Breast epithelium (tissue), 4 donors: ENCODE results near the gene PKIB. TPM values are rescaled to one million over a fixed set of nuclear protein-coding genes. Genes with fewer than 3 reads are reported as not detected.
"Not testable (repeated sequence)": the region's sequence is repeated elsewhere in the genome, so short reads cannot be mapped to it uniquely, and the experiment has no call there.

Experiments
- DNase-seq, 2 donors: peaks; one replicate each; pipeline ENCODE4 v3.0.0-alpha.2; 2019; ENCODE audit warnings: low spot score in 2 of 2
- H3K27ac ChIP-seq, 2 donors: fragments of 200-600 bp; sonication (generic) in 1 of 2; one replicate each; pipeline ENCODE4 v1.5.1; 2016 to 2019; ENCODE audit warnings: mild to moderate bottlenecking in 1 of 2
- H3K27me3 ChIP-seq, 2 donors: fragments of 200-600 bp; sonication (generic) in 1 of 2; one replicate each; pipeline versions ENCODE4 v1.5.1 to v1.6.0; 2017 to 2019; ENCODE audit warnings: control low read depth in 1 of 2, mild to moderate bottlenecking in 1 of 2
- H3K36me3 ChIP-seq: fragments of 200-600 bp; one replicate; pipeline ENCODE4 v1.5.1; 2019
- H3K4me1 ChIP-seq, 2 donors: fragments of 200-600 bp; sonication (generic); one replicate each; pipeline ENCODE4 v1.5.1; 2016 to 2019; ENCODE audit warnings: control low read depth in 1 of 2
- H3K4me3 ChIP-seq, 3 donors: fragments of 200-600 bp; sonication (generic); 1 replicate in 2 of 3; 2 replicates in 1 of 3; pipeline ENCODE4 v1.5.1; 2016 to 2019; ENCODE audit warnings: mild to moderate bottlenecking in 3 of 3, moderate library complexity in 2 of 3
- H3K9me3 ChIP-seq, 2 donors: fragments of 200-600 bp; sonication (generic) in 1 of 2; one replicate each; pipeline ENCODE4 v1.5.1; 2016 to 2019; ENCODE audit warnings: control low read depth in 1 of 2
- POLR2A ChIP-seq: fragments of 450-650 bp; IDR thresholded peaks from one replicate; pipeline ENCODE4 v1.6.1; 2016; ENCODE audit warnings: antibody characterized with exemption, mild to moderate bottlenecking, moderate library complexity
- POLR2AphosphoS5 ChIP-seq, 3 donors: sonication (generic); formaldehyde crosslinking; IDR thresholded peaks; one replicate each; pipeline ENCODE4 v1.6.1; 2017; ENCODE audit warnings: antibody characterized with exemption in 3 of 3
- intact Hi-C: fragments of 100-400 bp; cut with DNase I; formaldehyde crosslinking; loops from one replicate; pipeline ENCODE4 v1.15.1; 2023; ENCODE audit warnings: low total_unique reads
- total RNA-seq, 3 donors: library from RNA; depleted of rRNA; stranded (reverse); fragments of >200 nt; gene quantifications; one replicate each; pipeline ENCODE4 v1.1.0, GENCODE V29; 2016
- TF ChIP-seq, protein P1 (sequence below), 3 donors: fragments of 450-650 bp; IDR thresholded peaks; one replicate each; pipeline ENCODE4 v1.5.1; 2016 to 2017; ENCODE audit warnings: antibody characterized with exemption in 3 of 3, mild to moderate bottlenecking in 3 of 3, moderate library complexity in 3 of 3

Gene PKIB
- total RNA-seq, 3 donors from 2014 or later = 1.6 to 33.5 (median 22.3) TPM

DNA sequence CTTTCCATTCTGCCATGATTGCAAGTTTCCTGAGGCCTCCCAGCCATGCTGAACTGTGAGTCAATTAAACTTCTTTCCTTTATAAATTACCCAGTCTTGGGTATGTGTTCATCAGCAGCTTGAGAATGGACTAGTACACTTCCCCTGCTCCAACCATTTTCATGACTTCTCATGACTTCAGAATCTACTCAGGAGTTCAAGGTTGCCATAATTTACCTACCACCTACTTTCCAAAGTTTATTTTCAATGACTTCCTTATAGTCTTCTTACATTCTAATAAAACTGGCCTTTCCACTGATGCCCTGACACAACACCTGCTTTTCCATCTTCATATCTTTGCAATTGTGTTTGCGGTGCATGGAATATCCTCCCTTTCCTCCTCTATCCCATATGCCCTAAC is 31.2 kb upstream of the PKIB start:
- H3K27ac ChIP-seq = no peak overlapping the region
- TF ChIP-seq POLR2A (no peak), POLR2AphosphoS5 (IDR thresholded peaks at IDR 0.05) (no peak)
- TF ChIP-seq, protein P1, sequence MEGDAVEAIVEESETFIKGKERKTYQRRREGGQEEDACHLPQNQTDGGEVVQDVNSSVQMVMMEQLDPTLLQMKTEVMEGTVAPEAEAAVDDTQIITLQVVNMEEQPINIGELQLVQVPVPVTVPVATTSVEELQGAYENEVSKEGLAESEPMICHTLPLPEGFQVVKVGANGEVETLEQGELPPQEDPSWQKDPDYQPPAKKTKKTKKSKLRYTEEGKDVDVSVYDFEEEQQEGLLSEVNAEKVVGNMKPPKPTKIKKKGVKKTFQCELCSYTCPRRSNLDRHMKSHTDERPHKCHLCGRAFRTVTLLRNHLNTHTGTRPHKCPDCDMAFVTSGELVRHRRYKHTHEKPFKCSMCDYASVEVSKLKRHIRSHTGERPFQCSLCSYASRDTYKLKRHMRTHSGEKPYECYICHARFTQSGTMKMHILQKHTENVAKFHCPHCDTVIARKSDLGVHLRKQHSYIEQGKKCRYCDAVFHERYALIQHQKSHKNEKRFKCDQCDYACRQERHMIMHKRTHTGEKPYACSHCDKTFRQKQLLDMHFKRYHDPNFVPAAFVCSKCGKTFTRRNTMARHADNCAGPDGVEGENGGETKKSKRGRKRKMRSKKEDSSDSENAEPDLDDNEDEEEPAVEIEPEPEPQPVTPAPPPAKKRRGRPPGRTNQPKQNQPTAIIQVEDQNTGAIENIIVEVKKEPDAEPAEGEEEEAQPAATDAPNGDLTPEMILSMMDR (IDR thresholded peaks at IDR 0.05) = no peak
- H3K4me1 ChIP-seq = no peaks in the 10 kb centered on the region
- no peaks in the 10 kb centered on the region for H3K36me3 ChIP-seq
- H3K4me3 ChIP-seq = no peak overlapping the region
- H3K9me3 ChIP-seq = peaks cover 0 to 6% of the 10 kb centered on the region in 2 donors
- intact Hi-C loops = no loop called here
- no peaks in the 10 kb centered on the region for H3K27me3 ChIP-seq
- no peak for DNase-seq

DNA sequence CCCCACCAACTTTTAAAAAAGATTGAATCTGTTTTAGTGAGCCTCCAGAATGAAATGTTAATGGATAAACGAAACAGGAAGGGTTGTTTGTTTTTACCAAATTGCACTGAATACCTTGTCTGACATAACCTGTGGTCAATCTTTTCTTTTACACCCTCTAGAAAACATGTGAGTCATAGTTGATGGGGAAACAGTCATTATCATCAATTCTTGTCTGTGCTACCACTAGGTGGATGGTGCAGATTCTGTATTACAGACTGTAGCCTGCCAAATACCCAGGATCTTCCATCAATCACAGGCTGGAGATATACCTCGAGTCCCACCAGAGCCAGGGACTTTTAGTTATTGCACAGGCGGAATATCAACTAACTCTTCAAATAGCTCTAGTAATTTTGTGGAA is 29.5 kb upstream of the PKIB start:
- Histone ChIP-seq H3K4me3 (no peak overlapping the region), H3K36me3 (no peaks in the 10 kb centered on the region), H3K27ac (no peak overlapping the region), H3K4me1 (no peaks in the 10 kb centered on the region), H3K9me3 (no peaks in the 10 kb centered on the region), H3K27me3 (no peaks in the 10 kb centered on the region)
- intact Hi-C loops = no loop called here
- TF ChIP-seq POLR2AphosphoS5 (IDR thresholded peaks at IDR 0.05) = no peak
- no peak for TF ChIP-seq POLR2A
- TF ChIP-seq, protein P1 (IDR thresholded peaks at IDR 0.05) = no peak
- no peak for DNase-seq

DNA sequence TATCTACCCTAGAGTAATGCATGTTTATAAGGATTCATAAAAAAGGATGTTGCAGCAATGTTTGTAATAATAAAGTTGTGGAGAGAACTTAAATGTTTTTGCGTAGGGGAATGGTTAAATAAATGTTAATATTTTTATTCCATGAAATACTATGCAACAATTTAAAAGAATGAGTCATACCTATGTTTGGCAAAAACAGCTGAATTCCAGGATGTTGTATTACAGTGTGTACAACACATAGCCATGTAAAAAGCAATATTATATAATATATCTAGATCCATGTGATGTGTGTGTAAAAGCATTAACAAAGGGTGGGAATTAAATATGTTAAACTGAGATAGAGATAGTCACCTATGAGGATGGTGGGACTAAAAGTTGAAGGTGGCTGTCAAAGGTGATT is 21.1 kb upstream of the PKIB start:
- Histone ChIP-seq H3K4me3 (no peak overlapping the region), H3K27me3 (no peaks in the 10 kb centered on the region), H3K9me3 (no peaks in the 10 kb centered on the region), H3K27ac (no peak overlapping the region), H3K36me3 (no peaks in the 10 kb centered on the region), H3K4me1 (no peaks in the 10 kb centered on the region)
- TF ChIP-seq, protein P1 (IDR thresholded peaks at IDR 0.05) = no peak
- TF ChIP-seq POLR2A (no peak), POLR2AphosphoS5 (IDR thresholded peaks at IDR 0.05) (no peak)
- intact Hi-C loops = no loop called here
- no peak for DNase-seq

DNA sequence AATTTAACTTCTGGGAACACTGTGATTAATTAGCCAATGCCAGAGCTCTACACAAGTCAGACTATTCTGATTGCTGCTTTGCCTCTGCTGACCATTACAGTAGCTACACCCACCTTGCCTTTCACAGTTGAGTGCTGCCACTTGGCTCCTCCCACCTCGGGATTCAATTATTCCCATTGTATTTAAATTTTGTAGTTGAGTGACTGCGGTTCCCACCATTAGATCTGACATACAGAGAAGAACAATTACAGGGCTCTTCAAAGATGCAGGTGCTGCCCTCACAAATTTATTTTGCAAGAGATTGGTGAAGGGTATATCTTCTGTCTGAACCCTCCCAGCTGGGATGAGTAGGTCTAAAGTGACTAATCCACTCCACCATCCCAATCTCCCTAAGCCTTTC is 11.9 kb upstream of the PKIB start:
- H3K27ac ChIP-seq, DNase-seq, H3K27me3 ChIP-seq, intact Hi-C loops, H3K4me1 ChIP-seq, H3K36me3 ChIP-seq, H3K4me3 ChIP-seq: not testable (repeated sequence)
- peaks cover 0 to 17% of the 10 kb centered on the region in 2 donors for H3K9me3 ChIP-seq

DNA sequence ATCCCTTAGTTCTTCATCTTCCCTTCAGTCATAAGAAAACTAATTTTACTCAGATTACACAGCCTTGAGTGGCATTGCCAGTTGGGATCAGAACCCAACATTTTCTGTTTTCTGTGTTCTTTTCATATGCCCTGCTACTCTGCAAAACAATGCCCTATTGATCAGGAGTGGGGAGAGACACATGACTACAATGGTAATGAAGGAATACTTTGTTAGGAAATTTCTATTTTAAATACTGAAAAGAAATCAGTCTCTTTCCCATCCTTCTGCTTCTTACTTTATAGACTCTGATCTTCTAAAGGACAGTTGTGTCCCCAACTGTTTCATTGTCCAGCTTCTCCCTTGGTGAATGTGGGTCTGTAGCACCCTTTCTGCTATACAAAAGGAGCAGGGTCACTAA is 5.5 kb upstream of the PKIB start:
- Histone ChIP-seq H3K4me3 (no peak overlapping the region), H3K4me1 (no peaks in the 10 kb centered on the region), H3K36me3 (no peaks in the 10 kb centered on the region), H3K27me3 (no peaks in the 10 kb centered on the region), H3K27ac (no peak overlapping the region), H3K9me3 (no peaks in the 10 kb centered on the region)
- no peak for TF ChIP-seq POLR2AphosphoS5 (IDR thresholded peaks at IDR 0.05)
- no peak for TF ChIP-seq POLR2A
- TF ChIP-seq, protein P1 (IDR thresholded peaks at IDR 0.05) = no peak
- no peak for DNase-seq
- intact Hi-C loops = no loop called here
